CD4-positive, alpha-beta T cell treated with Interleukin-10 for 1 hour (primary cell): Measurements from ENCODE around the gene GP1BB.

Experiments used
- DNase-seq: peaks from one replicate; pipeline ENCODE4 v3.0.0-alpha.2; 2020

The GP1BB gene

DNA sequence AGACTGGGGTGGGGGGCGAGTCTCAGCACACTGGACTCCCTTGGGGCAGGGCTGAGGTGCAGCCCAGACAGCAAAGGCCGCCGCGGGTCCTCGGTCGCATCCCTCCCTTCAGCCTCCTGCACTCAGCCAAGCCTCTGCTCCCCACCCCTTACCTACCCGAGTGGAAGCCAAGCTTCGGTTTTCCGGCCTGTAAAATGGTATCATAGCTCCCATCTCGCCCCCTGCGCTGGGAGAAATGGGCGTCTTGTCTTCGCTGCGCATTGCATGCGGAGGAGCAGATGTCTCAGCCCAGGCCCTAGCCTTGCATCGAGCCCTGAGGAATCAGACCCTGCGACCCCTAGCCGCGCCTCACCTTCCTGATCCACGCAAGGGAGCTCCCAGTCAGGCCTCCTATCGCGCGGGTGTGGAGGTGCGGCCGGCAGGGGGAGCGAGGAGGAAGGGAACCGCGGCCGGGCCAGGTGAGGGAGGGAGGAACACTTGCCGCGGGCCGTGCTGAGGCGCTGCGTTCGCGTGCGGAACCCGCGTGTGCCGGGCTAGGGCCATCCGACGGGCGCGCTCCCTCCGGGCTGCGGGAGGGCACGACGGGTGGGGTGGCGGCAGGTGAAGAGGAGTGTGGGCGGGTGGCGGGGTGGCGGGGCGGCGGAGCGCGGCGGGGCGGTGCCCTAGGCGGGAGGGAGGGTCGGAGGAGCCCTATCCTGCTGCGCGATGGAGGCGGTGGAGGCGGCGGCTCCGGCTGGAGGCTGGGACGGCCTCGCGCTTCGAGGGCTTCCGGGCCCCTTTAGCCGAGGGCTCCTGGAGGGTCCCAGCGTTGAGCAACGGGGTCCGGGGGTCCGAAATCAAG is 33.2 kb downstream of the GP1BB start:
- peak; percentile 72 for DNase-seq

DNA sequence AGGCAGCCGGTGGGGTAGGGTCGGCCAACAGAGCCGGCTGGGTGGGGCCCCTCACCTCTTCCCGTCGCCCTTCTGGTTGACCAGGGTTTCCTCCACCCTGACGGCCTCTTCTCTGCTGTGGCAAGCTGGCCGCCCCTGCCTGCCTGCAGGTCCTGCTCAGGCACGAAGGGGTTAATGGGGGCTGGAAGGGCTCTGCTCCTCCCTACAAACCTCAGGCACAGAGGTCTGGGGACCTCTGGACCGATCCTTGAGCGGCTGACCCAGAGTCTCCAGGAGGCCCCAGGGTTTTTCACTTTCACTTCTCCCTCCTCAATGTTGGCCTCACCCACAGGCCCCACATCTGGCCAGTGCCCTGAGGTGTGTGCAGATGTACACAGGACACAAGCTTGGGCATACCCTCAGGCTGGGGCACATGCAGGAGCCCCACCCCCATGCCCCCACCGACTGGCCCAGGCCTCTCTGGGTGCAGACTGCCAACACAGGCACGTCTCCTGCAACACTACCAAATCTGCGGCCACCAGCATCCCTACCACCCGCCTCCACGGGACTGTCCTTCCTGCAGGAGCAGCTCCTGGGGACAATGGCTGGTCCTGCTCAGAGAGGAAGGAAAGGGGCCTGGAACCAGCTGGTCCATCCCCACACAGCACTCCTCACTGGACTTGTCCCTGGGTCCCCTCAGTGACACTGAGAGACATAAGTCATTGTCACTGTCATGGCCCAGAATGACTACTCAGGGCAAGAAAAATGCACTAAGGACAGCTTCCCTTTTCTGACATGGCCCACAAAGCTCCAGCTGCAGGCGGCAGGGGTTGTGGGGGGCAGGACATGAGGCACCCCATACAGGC is 34.0 kb downstream of the GP1BB start:
- DNase-seq, result no peak

DNA sequence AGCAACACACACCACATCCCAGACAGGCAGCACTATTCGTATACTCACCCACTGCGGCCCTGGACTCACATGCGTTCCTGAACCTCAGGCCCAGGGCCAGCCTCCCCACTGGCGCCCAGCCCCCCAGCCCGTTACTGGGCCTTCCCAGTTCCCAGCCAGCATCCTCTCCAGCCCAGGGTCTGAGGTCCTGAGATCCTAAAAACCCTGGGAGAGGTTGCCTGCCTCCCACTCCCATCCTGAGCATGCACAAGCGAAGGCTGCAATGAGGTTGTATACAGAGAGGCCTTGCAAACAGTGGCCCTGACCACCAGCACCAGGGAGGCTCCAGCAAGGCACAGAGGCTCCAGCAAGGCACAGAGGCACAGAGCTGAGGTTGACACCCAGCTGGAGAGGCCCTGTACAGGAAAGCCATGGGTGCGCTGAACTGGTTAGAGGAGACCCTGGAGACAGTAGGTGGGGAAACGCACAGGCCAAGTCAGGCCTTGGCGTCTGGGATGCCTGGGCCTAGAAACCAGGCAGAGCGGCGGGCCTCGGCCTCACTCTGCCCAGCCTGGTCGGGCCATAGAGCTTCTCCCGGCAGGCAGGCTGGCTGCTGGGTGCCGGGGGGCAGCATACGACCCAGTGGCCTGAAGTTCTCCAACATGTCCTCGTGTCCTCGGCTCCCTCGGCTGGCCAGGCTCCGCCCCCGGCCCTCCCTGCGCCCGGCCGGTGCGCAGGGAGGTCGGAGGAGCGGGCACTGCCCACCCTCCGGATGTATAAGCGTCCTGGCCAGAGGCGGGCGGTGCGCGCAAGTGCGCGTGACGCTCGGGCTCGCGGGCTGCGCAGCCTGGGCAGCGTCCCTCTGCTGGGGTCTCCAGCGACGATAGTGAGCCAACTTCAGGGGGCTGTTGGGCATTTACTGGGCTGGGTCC is 34.9 kb downstream of the GP1BB start:
- DNase-seq, result no peak

DNA sequence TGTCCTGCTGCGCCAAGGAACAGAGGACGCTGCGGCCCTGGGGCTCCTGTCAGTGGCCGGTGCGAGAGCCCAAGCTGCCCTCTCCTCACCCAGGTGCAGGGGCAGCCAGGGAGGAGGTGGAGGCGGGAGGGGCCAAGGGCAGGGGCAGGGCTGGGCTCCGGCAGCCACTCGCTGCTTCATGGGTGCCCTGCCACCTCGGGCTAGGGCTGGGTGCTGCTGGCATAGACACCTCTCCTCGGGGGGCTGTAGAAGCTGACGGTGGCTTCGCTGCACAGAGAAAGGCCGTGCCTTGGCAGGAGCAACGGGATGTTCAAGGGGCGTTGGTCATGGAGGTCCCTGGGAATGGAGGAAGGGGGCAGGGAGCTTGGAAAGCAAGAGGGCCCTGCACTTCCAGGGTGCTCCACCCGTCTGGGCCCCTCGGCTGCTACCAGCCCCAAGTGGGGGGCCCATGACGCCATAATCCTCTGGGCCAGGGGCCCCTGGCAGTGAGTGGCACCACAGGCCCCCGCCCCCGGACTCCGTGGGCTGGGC is 35.6 kb downstream of the GP1BB start:
- DNase-seq, result no peak

DNA sequence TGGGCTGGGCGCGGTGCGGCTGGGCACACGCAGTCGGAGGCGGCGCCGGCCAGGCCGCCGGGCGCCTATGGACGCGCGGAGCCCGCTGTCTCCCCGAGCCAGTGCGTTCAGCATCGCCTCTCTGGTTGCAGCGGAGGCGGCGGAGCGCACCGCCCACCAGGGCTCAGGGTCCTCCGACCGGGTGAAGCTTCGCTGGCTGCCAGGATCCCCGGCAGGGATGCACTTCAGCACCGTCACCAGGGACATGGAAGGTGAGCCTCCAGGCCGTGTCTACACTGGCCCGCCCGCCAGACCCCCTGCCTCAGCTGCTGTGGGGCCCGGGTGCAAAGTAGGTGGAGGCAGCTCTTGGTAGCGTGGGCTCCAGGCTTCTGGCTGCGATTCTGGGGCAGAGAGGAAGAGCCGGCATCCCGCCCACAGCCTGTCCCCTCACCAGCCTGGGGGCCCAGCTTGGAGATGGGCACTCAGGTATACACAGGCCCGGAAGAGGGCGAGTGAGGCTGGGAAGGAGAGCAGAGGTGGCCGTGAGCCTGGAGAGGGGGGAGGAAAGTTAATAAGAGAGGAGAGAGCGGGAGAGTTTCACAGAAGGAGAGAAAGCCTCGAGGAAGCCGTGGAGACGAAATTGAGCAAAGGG is 36.2 kb downstream of the GP1BB start:
- DNase-seq, result no peak

DNA sequence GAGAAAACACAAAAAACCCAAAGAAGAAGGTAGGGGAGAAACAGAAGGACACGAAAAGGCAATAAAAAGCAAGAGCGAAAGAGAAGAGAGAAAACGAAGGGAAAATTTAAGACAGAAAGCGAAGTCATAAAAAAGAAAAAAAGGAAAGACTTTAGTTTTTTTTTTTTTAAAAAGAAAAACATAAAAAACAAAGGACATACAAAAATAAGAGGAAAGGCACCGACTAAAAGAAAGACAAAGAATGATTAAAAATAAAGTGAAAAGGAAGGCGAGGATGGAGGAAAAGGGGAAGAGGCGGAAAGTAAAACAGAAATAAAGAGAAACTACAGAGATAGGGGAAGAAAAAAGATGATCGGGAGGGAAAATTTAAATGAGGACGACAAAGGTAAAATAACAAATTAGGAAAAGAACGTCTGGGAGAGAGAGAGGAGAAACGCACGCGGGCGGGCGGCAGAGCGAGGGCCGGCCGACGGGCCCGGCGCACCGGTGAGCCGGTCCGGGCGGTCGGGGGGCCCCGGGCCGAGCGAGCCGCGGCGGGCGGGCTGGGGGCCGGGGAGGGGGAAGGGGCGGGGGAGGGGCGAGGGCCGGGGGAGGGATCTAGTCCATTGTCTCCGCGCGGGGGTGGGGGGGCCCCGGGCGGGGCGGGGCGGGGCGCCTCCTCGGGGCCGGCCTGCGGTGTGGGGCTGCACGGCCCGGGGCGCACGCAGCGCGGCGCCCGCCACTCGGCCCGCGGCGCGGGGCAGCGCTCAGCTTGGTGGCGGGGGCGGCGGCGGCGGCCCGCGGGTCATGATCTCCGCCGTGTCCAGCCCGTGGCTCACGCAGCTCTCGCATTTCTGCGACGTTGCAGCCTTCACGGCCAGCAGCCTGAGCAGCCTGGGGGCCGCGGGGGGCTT is 37.0 kb downstream of the GP1BB start, which contains the start of gene TBX1:
Gene TBX1 (plus strand): TSS at position 721 of the 893 bp plus-strand sequence. CDS start 66 bp downstream, at position 787.
- no peak for DNase-seq

DNA sequence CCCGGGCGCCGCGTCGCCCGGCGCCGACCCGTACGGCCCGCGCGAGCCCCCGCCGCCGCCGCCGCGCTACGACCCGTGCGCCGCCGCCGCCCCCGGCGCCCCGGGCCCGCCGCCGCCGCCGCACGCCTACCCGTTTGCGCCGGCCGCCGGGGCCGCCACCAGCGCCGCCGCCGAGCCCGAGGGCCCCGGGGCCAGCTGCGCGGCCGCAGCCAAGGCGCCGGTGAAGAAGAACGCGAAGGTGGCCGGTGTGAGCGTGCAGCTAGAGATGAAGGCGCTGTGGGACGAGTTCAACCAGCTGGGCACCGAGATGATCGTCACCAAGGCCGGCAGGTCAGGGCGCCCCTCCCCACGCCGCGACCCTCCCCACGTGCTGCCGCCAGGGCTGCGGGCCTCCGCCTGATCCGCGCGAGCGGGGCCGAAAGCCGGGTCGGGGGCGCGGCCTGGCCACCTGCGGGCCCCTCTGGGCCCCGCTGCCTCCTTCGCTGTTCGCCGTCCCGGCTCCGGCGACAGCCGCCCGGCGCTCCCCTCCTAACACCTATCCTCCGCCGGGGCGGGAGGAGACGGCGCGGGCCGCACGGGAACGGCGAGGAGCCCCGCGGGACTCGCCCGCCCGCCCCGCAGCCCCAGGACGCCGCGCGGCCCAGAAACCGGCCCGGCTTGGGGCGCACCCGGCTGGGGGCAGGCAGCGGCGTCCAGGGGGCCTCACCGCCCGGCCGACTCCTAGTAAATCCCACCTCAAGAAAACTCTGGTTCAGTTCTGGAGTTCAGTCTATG is 37.8 kb downstream of the GP1BB start:
- DNase-seq, result no peak

DNA sequence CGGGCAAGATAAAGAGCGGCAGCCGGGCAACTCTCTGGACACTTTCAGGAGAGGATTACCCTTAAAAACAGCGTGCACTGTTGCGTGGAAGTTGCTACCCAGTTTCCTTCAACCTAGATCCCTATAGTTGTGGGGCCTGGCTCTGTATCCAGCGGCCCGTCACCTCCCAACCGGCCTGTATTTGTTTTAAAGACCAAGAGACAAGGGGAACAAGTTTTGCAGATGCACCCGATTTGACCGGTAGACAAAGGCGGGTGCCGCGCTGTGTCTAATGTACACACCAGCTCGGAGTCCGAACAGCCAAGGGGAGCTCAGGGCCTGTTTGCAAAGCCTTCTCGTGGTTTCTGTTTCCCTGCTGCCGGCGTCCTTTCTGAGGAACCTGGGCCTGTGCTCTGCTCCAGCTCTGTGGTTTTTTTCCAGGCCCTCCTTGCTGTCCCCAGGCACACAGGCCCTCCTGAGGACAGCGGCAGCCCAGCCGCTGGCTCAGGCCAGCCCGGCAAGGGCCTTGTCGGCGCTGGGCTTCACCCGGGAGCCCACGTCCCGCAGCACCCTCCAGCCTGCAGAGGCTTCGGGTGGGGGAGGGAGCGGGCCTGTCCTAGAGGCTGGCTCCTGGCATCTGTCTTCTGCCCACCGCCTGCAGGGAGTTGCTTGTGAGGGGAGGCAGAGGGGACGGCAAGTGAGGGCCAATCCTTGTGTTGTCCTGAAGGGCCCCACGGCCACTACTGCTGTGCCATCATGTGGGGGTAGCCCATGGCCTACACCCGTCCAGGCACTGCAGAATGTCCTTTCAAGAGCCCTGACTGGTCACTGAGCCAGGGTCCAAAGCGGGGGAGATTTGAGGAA is 38.6 kb downstream of the GP1BB start:
- DNase-seq, result no peak

DNA sequence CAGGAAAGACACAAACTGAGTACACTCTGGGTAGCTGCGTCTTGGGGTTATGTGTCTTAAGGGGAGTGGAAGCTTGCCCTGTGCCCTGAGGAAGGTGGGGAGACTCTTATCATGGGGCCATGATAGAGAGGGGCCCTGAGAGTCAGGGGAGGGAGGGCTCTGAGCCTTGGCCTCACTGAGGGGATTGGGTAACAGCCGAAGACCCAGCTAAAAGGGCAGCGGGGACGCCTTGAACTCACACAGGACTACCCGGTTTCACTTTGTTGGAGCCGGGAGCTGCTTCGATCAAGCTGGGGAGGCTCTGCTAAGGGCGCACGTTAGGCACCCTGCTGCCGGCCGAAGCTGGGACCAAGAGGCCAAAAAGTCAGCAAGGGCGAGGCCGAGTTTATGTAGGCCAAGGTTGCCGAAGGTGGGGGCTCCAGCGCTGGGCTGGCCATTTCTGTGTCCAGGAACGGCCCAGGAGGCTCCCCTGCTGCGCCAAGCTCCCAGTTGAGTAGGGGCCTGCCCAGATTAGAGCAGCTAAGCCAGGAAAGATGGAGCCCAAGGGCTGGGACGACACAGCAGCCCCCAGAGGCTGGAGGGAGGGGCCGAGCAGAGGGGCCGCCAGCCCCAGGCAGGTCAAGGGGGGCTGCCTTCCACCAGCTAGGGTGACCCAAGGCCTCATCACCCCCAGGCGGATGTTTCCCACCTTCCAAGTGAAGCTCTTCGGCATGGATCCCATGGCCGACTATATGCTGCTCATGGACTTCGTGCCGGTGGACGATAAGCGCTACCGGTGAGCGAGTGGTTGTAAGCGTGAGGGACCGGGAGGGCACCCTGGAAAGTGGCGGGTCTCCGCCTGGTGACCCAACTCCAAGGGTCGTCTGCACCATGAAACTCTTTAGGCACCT is 39.5 kb downstream of the GP1BB start:
- no peak for DNase-seq

DNA sequence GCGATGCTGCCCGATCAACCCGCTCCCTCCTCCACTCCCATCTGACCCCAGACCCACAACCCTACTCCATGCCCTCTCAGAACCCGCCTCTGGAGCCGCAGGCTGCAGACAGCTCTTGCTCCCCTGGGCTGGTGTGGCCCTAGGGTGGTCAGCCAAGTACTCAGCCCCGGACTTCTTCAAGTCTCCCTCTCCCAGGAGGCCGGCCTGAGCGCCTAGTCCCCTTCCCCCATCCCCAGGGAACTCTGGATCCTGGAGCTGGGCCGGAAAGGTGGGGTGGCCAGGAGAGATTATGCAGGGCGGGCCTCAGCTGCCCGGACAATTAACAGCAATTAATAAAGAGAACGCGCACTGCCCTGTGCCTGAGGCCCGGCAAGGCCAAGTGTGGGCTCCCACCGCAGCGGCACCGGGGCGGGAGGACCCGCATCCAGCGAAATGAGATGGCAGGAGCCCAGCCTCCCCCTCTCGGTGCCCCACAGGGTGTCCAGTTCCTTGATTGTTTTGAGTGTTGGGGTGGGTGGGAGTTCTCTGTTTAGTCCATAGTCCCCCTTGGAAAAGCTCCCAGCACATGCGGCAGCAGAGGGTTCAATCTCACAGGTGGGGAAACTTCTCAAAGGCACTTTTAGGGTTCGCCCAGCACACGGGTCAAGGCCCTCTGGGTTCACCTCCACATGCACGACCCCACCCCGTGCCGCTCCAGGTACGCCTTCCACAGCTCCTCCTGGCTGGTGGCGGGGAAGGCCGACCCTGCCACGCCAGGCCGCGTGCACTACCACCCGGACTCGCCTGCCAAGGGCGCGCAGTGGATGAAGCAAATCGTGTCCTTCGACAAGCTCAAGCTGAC is 40.3 kb downstream of the GP1BB start:
- no peak for DNase-seq

DNA sequence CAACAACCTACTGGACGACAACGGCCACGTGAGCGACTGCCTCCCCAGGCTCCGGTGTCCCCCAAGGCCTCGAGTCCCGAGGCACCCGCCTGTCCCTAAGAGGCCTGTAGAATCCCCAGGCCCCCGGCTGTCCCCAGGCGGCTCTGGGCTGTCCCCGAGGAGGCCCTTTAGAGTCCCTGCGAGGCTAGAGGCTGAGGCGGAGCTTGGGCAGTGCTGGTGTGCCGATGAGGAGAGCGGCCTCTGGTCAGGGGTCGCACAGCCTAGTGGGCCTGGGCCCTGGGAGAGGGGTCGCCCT is 40.9 kb downstream of the GP1BB start:
- DNase-seq, result no peak

DNA sequence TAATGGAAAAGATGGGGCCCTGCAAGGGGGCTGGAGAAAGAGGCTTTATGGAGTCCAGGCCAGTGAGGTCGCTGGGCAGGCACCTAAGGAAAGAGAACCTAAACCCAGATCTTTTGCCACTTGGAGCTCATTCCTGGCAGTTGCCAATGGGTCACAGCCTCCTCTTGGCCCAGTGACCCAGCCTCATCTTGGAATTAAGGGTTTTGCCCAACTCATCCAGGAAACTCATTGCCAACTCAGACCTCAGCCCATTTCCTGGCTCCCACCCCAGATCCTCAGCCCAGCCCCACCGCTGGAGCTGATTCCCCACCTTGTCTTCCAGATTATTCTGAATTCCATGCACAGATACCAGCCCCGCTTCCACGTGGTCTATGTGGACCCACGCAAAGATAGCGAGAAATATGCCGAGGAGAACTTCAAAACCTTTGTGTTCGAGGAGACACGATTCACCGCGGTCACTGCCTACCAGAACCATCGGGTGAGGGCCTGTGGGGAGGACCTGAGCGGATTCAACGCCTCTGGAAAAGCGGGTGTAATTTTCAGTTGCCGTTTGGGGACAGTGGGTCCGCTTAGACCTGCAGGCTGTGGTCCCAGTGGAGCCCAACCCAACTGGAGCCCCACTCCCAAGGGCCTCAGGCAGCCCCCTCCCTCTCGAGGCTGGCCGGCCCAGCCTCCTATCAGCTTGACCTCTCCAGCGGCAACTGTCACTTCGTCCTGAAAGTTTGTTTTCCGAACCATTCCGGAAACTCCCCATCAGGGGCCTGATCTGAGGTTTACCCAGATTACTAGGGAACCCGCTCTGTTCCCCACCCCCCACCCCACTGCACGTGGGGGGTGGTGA is 41.5 kb downstream of the GP1BB start:
- DNase-seq, result no peak

DNA sequence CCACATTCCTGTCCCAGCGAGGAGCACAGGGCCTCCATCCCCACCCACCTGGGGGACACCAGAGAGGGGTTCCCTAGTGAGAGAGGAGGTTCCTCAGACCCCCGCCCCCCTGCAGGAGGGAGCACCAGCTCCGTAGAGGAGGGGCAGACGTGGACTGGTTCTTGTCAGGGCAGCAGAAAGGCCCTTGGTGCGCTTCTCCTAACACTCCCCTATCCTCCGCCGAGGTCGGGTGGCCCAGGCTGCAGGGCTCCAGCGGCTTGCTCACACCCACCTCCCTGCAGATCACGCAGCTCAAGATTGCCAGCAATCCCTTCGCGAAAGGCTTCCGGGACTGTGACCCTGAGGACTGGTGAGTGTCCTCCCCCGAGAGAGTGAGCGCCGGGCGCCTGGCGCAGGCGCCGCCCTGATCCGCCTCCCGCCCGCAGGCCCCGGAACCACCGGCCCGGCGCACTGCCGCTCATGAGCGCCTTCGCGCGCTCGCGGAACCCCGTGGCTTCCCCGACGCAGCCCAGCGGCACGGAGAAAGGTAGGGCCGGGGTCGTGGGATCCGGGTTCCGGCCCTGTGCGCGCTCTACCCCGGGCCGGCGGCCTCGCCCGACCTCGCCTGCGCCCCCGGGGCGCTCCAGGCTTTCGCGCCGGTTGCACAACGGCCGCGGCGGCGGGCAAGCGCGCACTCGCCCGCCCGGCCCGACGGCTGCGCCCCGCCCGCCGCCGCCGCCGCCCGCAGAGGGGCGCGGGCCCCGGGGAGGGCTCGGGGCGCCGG is 42.3 kb downstream of the GP1BB start:
- DNase-seq, result no peak

DNA sequence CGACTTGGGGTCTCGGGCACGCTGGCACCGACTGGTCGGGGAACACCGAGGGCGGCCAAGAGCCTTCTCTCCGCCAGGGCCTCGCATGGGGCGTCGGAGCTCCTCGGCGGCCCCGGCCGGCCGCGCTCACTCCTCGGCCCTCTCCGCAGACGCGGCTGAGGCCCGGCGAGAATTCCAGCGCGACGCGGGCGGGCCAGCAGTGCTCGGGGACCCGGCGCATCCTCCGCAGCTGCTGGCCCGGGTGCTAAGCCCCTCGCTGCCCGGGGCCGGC is 42.8 kb downstream of the GP1BB start:
- DNase-seq, result no peak

DNA sequence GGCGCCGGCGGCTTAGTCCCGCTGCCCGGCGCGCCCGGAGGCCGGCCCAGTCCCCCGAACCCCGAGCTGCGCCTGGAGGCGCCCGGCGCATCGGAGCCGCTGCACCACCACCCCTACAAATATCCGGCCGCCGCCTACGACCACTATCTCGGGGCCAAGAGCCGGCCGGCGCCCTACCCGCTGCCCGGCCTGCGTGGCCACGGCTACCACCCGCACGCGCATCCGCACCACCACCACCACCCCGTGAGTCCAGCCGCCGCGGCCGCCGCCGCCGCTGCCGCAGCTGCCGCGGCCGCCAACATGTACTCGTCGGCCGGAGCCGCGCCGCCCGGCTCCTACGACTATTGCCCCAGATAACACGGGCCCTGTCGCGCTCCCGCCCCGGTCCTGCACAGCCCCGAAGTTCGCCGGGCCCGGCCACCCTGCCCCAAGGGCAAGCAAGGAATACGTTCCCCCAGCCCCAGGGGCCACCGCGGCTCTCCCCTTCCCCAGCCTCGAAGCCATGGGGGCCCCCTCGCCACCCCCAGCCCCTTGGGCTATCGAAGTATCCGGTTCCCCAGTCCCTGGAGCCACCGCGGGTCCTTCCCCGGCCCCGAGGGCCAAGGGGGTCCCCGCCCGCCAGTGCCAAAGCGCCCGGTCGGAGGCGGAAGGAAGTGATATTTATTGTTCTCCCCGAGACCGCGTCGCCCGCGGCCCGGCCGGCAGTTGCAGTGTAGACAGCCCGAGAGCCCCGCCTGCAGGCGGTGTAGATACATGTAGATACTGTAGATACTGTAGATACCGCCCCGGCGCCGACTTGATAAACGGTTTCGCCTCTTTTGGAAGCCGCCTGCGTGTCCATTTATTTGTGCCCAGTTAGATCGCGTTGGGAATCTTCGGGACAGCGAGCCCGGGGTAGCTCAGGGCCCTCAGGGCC is 43.4 kb downstream of the GP1BB start:
- peak; percentile 50 for DNase-seq
